ENCODE measurements around the gene TIMM17A. TPM values are rescaled to one million over a fixed set of nuclear protein-coding genes. Genes with fewer than 3 reads are reported as not detected.

Gene TIMM17A
- total RNA-seq, 2 experiments from 2014 or later = 43.0 to 68.7 TPM

DNA sequence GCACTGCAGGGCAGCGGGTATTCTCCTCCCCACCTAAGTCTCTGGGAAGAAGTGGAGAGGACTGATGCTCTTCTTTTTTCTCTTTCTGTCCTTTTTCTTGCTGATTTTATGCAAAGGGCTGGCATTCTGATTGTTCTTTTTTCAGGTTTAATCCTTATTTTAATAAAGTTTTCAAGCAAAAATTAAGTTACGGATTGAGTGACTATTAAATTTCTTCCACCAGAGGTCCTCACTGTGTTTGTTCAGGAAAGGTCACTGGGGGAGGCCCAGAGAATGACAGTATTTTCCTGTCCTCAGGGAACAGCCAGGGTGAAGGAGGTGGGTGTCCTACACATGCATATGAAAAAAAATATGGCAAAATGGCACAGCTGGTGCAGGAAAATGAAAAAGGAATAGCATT, 50.7 kb downstream of the TIMM17A start:
- Mint-ChIP-seq H3K36me3 (peaks cover 2% of the 10 kb centered on the region), H3K4me1 (no peaks in the 10 kb centered on the region), H3K27ac (no peak overlapping the region), H3K27me3 (no peaks in the 10 kb centered on the region), H3K9me3 (ENCODE audit: low read depth) (no peaks in the 10 kb centered on the region), H3K4me3 (no peak overlapping the region)
- DNase-seq = no peak
- CTCF ChIA-PET = interaction anchor here (0.7 to 2.8 kb wide), 3 partner anchors 110 to 378 kb away, joined by 3 to 11 read pairs (median 5); no protein-coding TSS in a partner anchor
- ATAC-seq = no peak

DNA sequence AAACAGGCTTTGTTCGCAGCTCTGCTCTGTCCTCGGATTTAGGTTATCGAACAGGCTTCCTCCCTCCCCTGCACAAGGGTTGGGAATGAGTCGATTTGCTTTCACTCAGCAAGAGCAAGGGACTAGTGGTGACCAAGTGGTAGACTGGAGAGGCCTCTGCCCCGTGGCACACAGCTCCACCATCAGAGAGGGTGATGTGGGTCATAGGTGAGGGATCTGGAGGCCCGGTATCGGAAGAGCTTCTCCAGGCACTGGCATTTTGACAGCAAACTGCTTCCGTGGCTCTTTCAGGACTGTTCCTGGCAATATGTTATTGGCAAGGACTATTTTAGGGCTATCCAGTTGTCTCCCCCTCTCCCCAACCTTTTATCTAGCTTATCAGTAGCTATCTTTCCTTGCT, 52.0 kb downstream of the TIMM17A start:
- H3K9me3 Mint-ChIP-seq (ENCODE audit: low read depth) = no peaks in the 10 kb centered on the region
- peaks cover 2% of the 10 kb centered on the region for H3K36me3 Mint-ChIP-seq
- CTCF ChIA-PET = interaction anchor here (0.5 to 2.9 kb wide), 4 partner anchors 7 to 128 kb away, joined by 3 to 17 read pairs (median 6); no protein-coding TSS in a partner anchor
- no peak for DNase-seq
- H3K4me3 Mint-ChIP-seq = no peak overlapping the region
- no peak for ATAC-seq
- H3K27ac Mint-ChIP-seq = no peak overlapping the region
- H3K27me3 Mint-ChIP-seq = no peaks in the 10 kb centered on the region
- H3K4me1 Mint-ChIP-seq = no peaks in the 10 kb centered on the region

DNA sequence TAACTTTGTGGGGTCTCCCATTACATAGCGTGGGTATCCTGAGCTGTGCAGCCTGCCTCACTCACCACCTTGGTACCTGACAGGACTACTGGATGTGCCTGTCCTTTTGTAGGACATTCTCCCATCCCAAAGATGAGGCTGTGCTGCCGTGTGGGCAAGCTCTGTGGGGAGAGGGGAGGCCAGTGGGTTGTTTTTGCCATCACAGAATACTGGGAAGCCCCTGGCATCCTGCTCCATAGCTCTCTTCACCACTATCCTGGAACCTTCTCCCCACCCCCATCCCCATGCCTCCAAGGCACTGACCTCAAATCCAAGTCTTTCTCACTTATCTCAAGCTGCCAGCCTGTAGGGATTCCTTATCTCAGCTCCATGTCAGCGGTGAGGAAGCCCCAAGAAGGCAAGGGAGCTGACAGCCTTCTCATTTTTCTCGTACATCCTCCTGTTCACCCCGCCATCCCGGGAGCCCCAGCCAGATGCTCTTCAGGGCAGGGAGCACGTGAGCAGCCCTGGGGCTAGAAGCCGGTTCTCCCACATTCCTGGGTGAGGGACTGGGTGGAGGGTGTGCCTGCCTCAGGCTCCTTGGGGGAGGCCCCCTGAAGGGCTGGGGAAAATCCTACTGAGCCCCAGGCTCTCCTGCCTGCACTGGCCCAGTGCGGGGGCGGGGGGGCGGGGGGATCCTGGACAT, 52.6 kb downstream of the TIMM17A start:
- CTCF ChIA-PET = interaction anchor here (0.5 to 2.9 kb wide), 7 partner anchors 8 to 127 kb away, joined by 3 to 17 read pairs (median 4); no protein-coding TSS in a partner anchor
- no peaks in the 10 kb centered on the region for H3K9me3 Mint-ChIP-seq (ENCODE audit: low read depth)
- no peak overlapping the region for H3K27ac Mint-ChIP-seq
- no peaks in the 10 kb centered on the region for H3K27me3 Mint-ChIP-seq
- ATAC-seq (no peak), DNase-seq (no peak)
- no peak overlapping the region for H3K4me3 Mint-ChIP-seq
- H3K4me1 Mint-ChIP-seq = no peaks in the 10 kb centered on the region
- peaks cover 2% of the 10 kb centered on the region for H3K36me3 Mint-ChIP-seq

DNA sequence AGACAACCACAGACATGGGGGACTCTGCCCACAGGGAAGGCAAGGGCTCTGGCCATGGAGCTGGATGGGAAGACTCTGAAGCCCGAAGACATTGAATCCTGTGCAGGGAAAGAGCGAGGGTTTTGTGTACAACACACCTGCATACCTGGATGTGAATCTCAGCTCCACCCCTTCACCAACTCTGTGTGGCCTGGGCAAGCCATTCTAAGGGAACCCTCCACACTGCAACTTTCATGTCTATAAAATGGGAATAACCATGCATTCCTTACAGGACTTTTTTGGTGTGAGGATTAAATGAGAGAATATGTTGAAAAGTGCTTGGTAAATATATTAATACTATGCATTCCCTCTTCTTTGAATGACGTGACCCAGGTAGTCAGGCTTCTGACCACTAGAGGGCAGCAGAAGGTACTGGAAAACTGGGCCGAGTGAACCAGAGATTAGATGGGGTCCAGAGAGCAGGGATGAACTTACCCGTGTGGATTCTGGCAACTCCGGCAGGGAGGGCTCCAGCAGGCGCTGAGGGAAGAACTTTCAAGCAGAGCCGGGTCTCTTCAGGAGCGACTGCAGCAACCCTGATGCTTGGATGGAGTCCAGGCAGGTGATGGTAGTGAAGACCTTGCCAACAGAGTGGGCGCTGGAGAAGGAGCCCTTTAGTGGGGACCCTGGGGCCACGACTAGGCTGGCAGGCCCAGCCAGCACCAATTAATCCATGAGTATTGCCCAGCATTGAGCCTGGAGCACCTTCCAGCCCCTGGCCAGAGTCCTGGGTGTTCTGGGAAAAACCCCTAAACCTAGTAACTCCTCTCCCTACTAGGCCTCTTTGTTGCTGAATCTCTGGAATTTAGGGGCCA, 54.2 kb downstream of the TIMM17A start:
- Mint-ChIP-seq H3K4me3 (no peak overlapping the region), H3K27me3 (no peaks in the 10 kb centered on the region), H3K36me3 (peaks cover under 1% of the 10 kb centered on the region), H3K27ac (no peak overlapping the region), H3K9me3 (ENCODE audit: low read depth) (no peaks in the 10 kb centered on the region), H3K4me1 (no peaks in the 10 kb centered on the region)
- ATAC-seq (peak; percentile 77), DNase-seq (peak; percentile 70)
- CTCF ChIA-PET = interaction anchor here (0.6 to 4.3 kb wide), 11 partner anchors 8 to 126 kb away, joined by 3 to 20 read pairs (median 4); no protein-coding TSS in a partner anchor

GRCh38 chr1:202010180-202011015, 55.1 kb downstream of the TIMM17A start, which contains the start of gene ELF3:
Gene ELF3 (plus strand): TSS chr1:202010587. CDS start chr1:202011137, 550 bp downstream.
- no peaks in the 10 kb centered on the region for H3K27me3 Mint-ChIP-seq
- H3K9me3 Mint-ChIP-seq (ENCODE audit: low read depth) = no peaks in the 10 kb centered on the region
- CTCF ChIA-PET = interaction anchor here (0.7 to 4.3 kb wide), 5 partner anchors 10 to 121 kb away, joined by 3 to 20 read pairs (median 4); no protein-coding TSS in a partner anchor
- peak within 1 kb of the TSS; percentile 40 for H3K27ac Mint-ChIP-seq
- ATAC-seq = no peak
- H3K36me3 Mint-ChIP-seq = no peaks in the 10 kb centered on the region
- no peak within 1 kb of the TSS for H3K4me3 Mint-ChIP-seq
- DNase-seq = no peak
- no peaks in the 10 kb centered on the region for H3K4me1 Mint-ChIP-seq

DNA sequence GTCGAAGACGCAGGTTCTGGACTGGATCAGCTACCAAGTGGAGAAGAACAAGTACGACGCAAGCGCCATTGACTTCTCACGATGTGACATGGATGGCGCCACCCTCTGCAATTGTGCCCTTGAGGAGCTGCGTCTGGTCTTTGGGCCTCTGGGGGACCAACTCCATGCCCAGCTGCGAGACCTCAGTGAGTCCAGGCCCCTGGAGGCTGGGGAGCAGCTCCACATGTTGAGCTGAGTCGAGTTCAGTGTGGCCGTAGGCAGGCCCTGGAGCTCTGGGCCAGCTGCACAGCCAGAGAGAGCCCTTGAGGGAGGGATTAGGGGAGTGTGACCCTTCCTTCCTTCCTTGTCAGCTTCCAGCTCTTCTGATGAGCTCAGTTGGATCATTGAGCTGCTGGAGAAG, 56.7 kb downstream of the TIMM17A start:
- H3K4me1 Mint-ChIP-seq = no peaks in the 10 kb centered on the region
- no peaks in the 10 kb centered on the region for H3K9me3 Mint-ChIP-seq (ENCODE audit: low read depth)
- DNase-seq (no peak), ATAC-seq (no peak)
- H3K4me3 Mint-ChIP-seq = no peak overlapping the region
- no peaks in the 10 kb centered on the region for H3K36me3 Mint-ChIP-seq
- peaks cover 2% of the 10 kb centered on the region for H3K27me3 Mint-ChIP-seq
- CTCF ChIA-PET = interaction anchor here (0.8 to 4.3 kb wide), 4 partner anchors 12 to 123 kb away, joined by 3 to 20 read pairs (median 4); no protein-coding TSS in a partner anchor
- H3K27ac Mint-ChIP-seq = no peak overlapping the region

- ATAC-seq (no peak), DNase-seq (no peak)
- CTCF ChIA-PET = interaction anchor here (0.8 to 4.3 kb wide), 3 partner anchors 13 to 117 kb away, joined by 3 to 20 read pairs (median 4); no protein-coding TSS in a partner anchor
- Mint-ChIP-seq H3K9me3 (ENCODE audit: low read depth) (no peaks in the 10 kb centered on the region), H3K27ac (no peak overlapping the region), H3K4me1 (no peaks in the 10 kb centered on the region), H3K27me3 (peaks cover 4% of the 10 kb centered on the region), H3K4me3 (no peak overlapping the region), H3K36me3 (no peaks in the 10 kb centered on the region)
These were observed 57.5 kb downstream of the TIMM17A start for GRCh38 chr1:202012544-202013478.

- Mint-ChIP-seq H3K27me3 (peaks cover 4% of the 10 kb centered on the region), H3K36me3 (no peaks in the 10 kb centered on the region), H3K4me1 (no peaks in the 10 kb centered on the region), H3K27ac (no peak overlapping the region), H3K4me3 (no peak overlapping the region), H3K9me3 (ENCODE audit: low read depth) (no peaks in the 10 kb centered on the region)
- no peak for ATAC-seq
- CTCF ChIA-PET = interaction anchor here (0.6 to 4.3 kb wide), 2 partner anchors 13 to 1492 kb away, joined by 3 to 20 read pairs; no protein-coding TSS in a partner anchor
- no peak for DNase-seq
These were observed 58.3 kb downstream of the TIMM17A start for GRCh38 chr1:202013603-202014002.

DNA sequence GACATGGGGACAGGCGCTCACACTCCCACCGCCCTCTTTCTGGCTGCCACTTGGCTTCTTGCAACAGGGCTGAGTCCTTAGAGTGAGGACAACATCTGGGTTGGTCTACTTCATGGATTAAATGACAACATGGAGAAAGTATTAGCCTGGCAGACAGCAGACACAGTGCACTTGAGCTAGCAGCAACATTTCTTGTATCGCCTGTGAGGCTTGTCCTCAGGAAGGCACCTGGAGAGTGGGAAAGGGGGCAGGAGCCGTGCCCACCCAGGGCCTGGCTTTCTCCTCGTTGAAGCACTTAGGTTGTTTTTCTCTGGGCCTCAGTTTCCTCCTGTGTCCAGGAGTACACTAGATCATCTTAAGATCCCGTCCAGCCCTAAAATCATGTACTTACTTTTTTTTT, 58.8 kb downstream of the TIMM17A start:
- Mint-ChIP-seq H3K4me3 (no peak overlapping the region), H3K27ac (no peak overlapping the region), H3K36me3 (no peaks in the 10 kb centered on the region), H3K9me3 (ENCODE audit: low read depth) (no peaks in the 10 kb centered on the region), H3K4me1 (peaks cover 4% of the 10 kb centered on the region), H3K27me3 (peaks cover 4% of the 10 kb centered on the region)
- ATAC-seq (no peak), DNase-seq (no peak)
- CTCF ChIA-PET = interaction anchor here (0.6 to 4.3 kb wide), 2 partner anchors 14 to 1492 kb away, joined by 3 to 20 read pairs; no protein-coding TSS in a partner anchor

- H3K27me3 Mint-ChIP-seq = peaks cover 4% of the 10 kb centered on the region
- CTCF ChIA-PET = interaction anchor here (0.9 to 1.2 kb wide), 2 partner anchors 16 to 178 kb away, joined by 3 read pairs; no protein-coding TSS in a partner anchor
- ATAC-seq (no peak), DNase-seq (no peak)
- H3K4me1 Mint-ChIP-seq = peaks cover 5% of the 10 kb centered on the region
- no peak overlapping the region for H3K27ac Mint-ChIP-seq
- H3K4me3 Mint-ChIP-seq = no peak overlapping the region
- no peaks in the 10 kb centered on the region for H3K36me3 Mint-ChIP-seq
- no peaks in the 10 kb centered on the region for H3K9me3 Mint-ChIP-seq (ENCODE audit: low read depth)
These were observed 59.8 kb downstream of the TIMM17A start for GRCh38 chr1:202014915-202015661.

DNA sequence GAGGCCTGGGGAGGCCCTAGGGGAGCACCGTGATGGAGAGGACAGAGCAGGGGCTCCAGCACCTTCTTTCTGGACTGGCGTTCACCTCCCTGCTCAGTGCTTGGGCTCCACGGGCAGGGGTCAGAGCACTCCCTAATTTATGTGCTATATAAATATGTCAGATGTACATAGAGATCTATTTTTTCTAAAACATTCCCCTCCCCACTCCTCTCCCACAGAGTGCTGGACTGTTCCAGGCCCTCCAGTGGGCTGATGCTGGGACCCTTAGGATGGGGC, 60.3 kb downstream of the TIMM17A start:
- DNase-seq = no peak

More for the DNA sequence above, 60.3 kb downstream of the TIMM17A start:
- CTCF ChIA-PET = interaction anchor here (0.9 to 1.2 kb wide), 3 partner anchors 14 to 177 kb away, joined by 3 read pairs; no protein-coding TSS in a partner anchor
- Mint-ChIP-seq H3K36me3 (no peaks in the 10 kb centered on the region), H3K4me1 (peaks cover 5% of the 10 kb centered on the region), H3K27me3 (peaks cover 4% of the 10 kb centered on the region), H3K4me3 (no peak overlapping the region), H3K27ac (no peak overlapping the region), H3K9me3 (ENCODE audit: low read depth) (no peaks in the 10 kb centered on the region)
- no peak for ATAC-seq
